Fibroblast of mammary gland (primary cell): ENCODE measurements around the gene FKBP2.
"Not testable (repeated sequence)": the region's sequence is repeated elsewhere in the genome, so short reads cannot be mapped to it uniquely, and the experiment has no call there.

Source experiments
- DNase-seq: peaks from one replicate; pipeline ENCODE4 v3.0.0-alpha.2; 2010; ENCODE audit warnings: low read depth
- H3K4me3 ChIP-seq: 2 replicates; pipeline ENCODE4 v1.5.1; 2011; ENCODE audit warnings: low read depth, mild to moderate bottlenecking, low read length, moderate library complexity; ENCODE audit not compliant: control insufficient read depth
- CTCF ChIP-seq: conservative IDR thresholded peaks from 2 replicates; pipeline ENCODE4 v1.5.1; 2011; ENCODE audit warnings: low read depth, low read length, inconsistent platforms; ENCODE audit not compliant: control insufficient read depth, insufficient read depth

The FKBP2 gene

GRCh38 chr11:64245797-64246620 lies 5.1 kb downstream of the FKBP2 start:
- peak; percentile 91 for DNase-seq
- H3K4me3 ChIP-seq: peak overlapping the region; percentile 98
- TF ChIP-seq CTCF: no peak

- not testable (repeated sequence) for H3K4me3 ChIP-seq, DNase-seq
Observed at GRCh38 chr11:64246621-64246870, 5.7 kb downstream of the FKBP2 start.

DNA sequence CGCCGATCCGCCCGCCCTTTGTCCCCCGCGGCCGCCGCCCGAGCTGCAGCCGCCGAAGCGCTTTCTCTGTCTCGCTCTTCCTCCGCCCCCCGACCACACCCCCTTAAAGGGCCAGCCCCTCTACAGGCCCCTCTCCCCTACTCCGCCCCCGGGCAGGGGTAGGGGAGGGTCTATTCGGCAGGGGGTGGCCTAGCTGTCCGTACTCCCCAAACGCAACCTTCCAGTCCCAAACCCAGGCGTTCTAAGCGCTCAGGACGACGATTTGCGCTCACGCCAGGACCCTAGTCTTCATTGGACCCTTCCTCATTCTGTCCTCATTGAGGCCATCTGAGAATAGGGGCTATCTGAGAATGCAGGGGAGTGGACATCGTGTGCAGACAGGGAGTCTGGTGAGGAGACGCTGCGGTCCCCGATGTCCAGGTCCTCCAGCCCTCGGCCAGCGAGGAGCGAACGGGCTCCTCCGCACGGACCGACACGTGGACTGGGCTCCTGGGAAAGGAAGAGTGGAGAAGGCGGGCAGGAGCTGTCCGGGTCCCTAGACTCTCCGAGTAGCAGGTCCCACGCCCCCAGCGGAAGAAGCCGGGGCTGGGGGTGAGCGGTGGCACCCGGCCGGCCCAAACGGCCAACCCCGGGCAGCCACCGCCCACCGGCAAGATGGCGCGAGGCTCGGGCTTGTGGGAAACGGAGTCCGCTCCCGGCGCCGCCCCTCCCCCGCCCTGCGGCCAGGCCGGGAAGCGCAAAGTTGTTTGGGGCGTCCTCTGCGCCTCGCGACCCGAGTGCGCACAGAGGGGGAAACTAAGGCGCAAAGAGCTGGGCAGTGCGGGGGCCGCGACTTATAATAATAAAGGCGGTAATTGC lies 6.2 kb downstream of the FKBP2 start, which contains the start of gene PPP1R14B:
TSS of gene PPP1R14B (minus strand) at position 73 of the 858 bp plus-strand sequence. CDS start 270 bp downstream, outside the sequence.
- peak within 1 kb of the TSS; percentile 98 for H3K4me3 ChIP-seq
- no peak for TF ChIP-seq CTCF
- peak; percentile 86 for DNase-seq

- peak overlapping the region; percentile 70 for H3K4me3 ChIP-seq
- no peak for TF ChIP-seq CTCF
- DNase-seq: no peak
Observed at GRCh38 chr11:64247729-64248531, 7.0 kb downstream of the FKBP2 start.

- no peak for DNase-seq
- no peak overlapping the region for H3K4me3 ChIP-seq
- TF ChIP-seq CTCF: no peak
Observed at GRCh38 chr11:64248578-64248977, 7.7 kb downstream of the FKBP2 start.

DNA sequence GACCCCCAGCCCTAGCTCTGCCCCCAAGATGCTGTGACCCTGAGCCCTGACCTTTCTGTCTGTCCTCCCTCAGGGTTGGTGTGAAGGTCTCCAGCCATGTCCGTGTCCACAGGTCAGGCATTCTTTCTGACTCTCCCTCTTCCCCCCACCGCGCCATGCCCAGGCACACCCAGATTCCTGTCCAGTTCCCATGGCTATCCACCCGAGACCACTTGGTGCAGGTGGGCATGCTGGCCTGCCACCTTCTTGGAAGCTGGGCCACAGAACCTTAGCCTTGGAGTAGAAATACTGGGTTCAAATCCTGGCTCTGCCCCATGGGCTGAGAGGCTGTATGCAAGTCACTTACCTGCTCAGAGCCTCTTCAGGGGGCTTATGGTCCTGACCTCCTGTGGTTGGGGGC lies 8.1 kb downstream of the FKBP2 start:
- no peak for DNase-seq
- no peak for TF ChIP-seq CTCF
- no peak overlapping the region for H3K4me3 ChIP-seq
